C4-2B (cell line): ENCODE measurements around the gene CCDC190.
"Not testable (repeated sequence)": the region's sequence is repeated elsewhere in the genome, so short reads cannot be mapped to it uniquely, and the experiment has no call there.

Experiments used
- H3K27ac ChIP-seq: fragments of 450-650 bp; 2 replicates; pipeline ENCODE4 v1.5.1; 2017
- ZFX ChIP-seq: fragments of 450-650 bp; IDR thresholded peaks from 2 replicates; pipeline ENCODE4 v1.6.1; 2017
- TF ChIP-seq, protein P1 (sequence below): fragments of 450-650 bp; conservative IDR thresholded peaks from 2 replicates; pipeline ENCODE4 v1.5.1; 2017; ENCODE audit warnings: mild to moderate bottlenecking

Gene CCDC190

DNA sequence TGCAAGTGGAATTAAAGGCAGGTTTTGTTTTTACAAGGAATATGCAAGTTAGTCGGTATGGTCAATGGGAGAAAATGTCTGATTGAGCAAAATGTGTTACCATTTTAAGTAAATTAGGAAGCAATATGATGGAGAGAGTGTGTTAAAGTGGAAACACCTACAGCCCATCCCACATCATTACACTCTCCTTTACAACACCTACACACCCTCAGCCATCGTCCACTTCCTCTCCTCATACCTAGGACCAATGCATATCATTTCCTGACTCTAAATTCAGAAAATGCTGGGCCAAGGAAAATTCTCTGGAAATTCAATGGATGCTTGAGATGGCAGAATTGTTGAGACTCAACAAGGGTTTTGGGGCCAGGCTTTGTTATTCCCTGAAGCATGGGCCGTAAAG, 16.4 kb upstream of the CCDC190 start:
- TF ChIP-seq, protein P1, sequence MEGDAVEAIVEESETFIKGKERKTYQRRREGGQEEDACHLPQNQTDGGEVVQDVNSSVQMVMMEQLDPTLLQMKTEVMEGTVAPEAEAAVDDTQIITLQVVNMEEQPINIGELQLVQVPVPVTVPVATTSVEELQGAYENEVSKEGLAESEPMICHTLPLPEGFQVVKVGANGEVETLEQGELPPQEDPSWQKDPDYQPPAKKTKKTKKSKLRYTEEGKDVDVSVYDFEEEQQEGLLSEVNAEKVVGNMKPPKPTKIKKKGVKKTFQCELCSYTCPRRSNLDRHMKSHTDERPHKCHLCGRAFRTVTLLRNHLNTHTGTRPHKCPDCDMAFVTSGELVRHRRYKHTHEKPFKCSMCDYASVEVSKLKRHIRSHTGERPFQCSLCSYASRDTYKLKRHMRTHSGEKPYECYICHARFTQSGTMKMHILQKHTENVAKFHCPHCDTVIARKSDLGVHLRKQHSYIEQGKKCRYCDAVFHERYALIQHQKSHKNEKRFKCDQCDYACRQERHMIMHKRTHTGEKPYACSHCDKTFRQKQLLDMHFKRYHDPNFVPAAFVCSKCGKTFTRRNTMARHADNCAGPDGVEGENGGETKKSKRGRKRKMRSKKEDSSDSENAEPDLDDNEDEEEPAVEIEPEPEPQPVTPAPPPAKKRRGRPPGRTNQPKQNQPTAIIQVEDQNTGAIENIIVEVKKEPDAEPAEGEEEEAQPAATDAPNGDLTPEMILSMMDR: no peak
- TF ChIP-seq ZFX: no peak
- H3K27ac ChIP-seq: no peak overlapping the region

DNA sequence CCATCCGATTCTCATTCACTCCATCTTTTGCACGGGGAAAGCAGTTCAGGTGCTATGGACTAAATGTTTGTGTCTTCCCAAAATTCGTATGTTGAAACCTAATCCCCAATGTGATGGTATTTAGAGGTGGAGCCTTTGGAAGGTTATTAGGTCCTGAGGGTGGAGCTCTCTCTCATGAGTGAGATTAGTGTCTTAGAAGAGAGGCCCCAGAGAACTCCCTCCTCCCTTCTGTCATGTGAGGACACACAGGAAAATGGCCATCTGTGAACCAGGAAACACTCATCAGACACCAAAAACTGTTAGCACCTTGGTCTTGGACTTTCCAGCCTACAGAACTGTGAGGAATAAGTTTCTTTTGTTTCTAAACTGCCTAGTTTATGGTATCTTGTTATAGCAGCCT, 15.8 kb upstream of the CCDC190 start:
- TF ChIP-seq, protein P1: no peak
- TF ChIP-seq ZFX: no peak

DNA sequence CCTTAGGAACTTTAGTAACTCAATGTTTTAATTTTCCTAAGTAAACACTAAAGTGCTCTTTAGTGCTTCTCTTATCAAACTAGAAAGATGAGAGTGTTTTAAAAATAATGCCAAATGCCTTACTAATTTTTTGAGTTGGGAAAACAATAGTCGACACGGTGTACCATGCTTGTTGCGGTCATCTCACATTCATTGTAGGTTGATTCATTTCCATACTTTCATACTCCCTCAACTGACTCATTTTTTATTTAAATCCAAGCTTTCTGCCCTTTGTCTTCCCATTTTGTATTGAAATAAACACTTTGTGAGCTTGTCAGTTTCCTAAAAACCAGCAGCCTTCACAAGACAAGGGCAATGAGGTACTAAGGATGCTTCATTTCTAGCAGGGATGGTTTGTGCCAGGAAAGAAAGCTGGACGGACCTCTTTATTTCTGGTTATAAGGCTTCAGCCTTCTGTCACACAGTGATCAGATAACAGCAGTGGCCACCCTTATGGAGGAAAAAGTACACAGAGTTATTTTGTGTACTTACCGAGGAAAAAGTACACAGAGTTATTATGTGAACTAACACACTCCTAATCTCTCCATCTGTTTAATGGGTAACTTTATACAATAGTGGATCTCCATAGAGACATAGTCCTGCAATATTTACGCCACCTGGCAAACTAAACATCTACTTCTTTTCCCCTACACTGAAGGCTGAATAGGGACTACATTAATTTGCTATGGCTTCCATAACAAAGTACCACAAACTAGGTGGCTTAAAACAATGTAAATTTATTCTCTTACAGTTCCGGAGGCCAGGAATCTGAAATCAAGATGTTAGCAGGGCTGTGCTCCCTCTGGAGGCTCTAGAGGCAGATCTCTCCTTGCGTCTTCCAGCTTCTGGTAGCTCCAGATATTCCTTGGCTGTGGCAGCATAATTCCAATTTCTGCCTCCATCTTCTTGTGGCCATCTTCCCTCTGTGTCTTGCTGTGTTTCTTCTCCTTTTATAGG, 13.0 kb upstream of the CCDC190 start:
- TF ChIP-seq, protein P1: peak; percentile 38
- TF ChIP-seq ZFX: no peak
- peak overlapping the region; percentile 84; the same call in 1 of the 2 replicates for H3K27ac ChIP-seq

More for the DNA sequence above, 15.8 kb upstream of the CCDC190 start:
- no peak overlapping the region for H3K27ac ChIP-seq

DNA sequence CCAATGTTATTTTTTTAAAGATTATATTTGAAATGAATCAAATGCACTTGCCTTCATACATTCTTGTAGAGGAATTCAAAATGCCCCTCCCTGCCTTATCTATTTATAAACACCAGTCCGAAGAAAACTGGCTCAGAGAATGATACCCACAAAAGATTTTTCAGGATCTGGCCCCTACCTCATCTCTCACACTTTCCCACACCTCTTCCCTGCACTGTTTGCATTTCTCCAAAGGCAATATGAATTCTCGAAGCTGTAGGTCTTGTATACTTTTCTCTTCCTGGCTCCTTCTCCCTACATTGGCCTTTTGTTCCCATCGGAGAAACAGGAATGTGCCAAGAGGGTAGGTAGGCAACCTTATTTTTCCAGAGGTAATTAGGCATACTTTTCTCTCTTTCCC, 12.0 kb upstream of the CCDC190 start:
- peak overlapping the region; percentile 44; the same call in 1 of the 2 replicates for H3K27ac ChIP-seq
- no peak for TF ChIP-seq ZFX
- TF ChIP-seq, protein P1: no peak

- H3K27ac ChIP-seq: not testable (repeated sequence)
Observed at GRCh38 chr1:162871417-162871816, 10.4 kb upstream of the CCDC190 start.

GRCh38 chr1:162868972-162869371, 8.0 kb upstream of the CCDC190 start:
- no peak overlapping the region for H3K27ac ChIP-seq
- TF ChIP-seq ZFX: no peak
- TF ChIP-seq, protein P1: no peak

- TF ChIP-seq ZFX: no peak
- TF ChIP-seq, protein P1: no peak
- no peak overlapping the region for H3K27ac ChIP-seq
Observed at GRCh38 chr1:162861625-162862024, 650 bp upstream of the CCDC190 start.

- TF ChIP-seq ZFX: no peak
- TF ChIP-seq, protein P1: no peak
- no peak overlapping the region for H3K27ac ChIP-seq
Observed at GRCh38 chr1:162859191-162859590, 1.8 kb downstream of the CCDC190 start.
